Inflammatory macrophage (primary cell): ENCODE measurements around the gene FAM50A.
"Not testable (repeated sequence)": the region's sequence is repeated elsewhere in the genome, so short reads cannot be mapped to it uniquely, and the experiment has no call there.

Experiments
- DNase-seq, 2 donors: peaks; one replicate each; pipeline ENCODE4 v3.0.0-alpha.2; 2020 to 2022

The FAM50A gene

GRCh38 chrX:154486052-154486395, 42.1 kb downstream of the FAM50A start:
- DNase-seq = peak in 1 of 2 donors; percentile 17

DNA sequence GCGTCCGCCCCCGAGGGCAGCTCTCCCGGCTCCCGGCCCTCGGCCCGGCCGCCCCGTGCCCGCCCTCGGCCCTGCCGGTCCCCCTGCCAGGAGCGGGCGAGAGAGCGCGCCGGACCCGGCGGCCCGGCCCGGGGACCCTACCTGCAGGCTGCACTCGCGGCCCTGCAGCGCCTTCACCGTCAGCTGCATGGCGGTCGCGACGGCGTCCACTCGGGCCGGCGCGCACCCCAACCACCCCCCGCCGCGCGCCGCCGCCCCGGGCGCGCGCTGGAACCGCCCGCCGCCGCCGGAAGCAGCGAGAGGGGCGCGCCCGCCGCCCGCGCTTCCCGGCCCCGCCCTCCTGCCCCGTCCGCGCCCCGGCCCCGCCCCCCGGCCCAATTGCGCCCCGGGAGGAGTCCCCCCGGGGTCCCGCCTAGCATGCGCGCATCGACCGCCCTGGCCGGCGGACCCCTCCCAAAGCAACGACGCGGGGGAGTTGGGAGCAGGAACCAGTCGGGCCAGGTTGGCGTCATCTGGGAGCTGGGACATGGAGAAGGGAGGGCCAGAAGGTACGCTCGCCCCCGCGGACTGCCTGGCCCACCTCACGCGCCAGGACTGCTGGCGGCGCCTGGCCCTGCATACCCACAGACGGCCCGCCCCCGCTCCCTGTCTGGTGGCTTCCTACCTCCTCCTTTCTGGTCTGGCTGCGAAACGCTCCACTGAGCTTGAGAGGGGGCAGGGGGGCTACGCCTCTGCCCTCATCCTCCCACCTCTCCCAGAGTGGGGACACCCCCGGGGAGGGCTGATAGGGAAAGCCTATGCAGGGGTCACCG, 42.7 kb downstream of the FAM50A start, which contains the start of gene UBL4A:
Gene UBL4A (minus strand): TSS at position 220 of the 812 bp plus-strand sequence. CDS start 31 bp downstream, at position 189.
- DNase-seq = peak; percentile 16 to 64

- DNase-seq = no peak
Measured at GRCh38 chrX:154487518-154488290, 43.8 kb downstream of the FAM50A start.

DNA sequence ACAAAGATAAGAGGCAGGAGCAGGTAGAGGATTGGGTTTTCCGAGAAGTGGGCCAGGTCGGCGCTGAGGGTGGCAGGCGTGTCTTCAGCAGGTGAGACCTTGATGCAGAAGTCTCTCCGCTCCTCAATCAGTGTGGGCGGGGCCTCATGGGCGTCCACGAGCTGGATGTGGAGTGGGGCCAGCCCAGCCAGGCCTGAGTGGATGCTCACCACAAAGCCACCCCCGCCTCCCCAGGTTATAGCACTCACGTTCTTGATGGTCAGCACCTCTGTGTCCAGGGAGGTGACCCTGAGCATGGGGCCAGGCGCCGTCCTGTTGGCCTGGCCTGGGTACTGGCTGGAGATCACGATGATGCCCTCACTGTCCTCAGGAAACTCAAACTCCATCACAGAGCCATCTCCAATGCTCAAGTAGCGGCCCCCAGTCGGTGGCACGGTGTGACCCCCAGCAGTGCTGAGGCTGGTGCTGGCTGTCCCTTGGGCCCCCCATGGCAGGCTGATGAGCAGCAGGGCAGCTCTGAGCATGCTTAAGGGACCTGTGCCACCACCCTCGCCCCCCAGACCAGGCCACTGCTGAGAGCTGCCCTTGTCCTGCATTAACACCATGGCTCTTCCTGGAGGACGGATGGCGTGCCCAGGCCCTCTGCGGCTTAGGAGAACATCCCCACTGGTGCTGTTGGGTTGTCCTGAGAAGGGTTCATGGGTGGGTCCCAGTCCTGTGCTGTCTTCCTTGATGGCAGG, 44.6 kb downstream of the FAM50A start:
- no peak for DNase-seq

- no peak for DNase-seq
Measured at GRCh38 chrX:154489182-154489581, 45.2 kb downstream of the FAM50A start.

GRCh38 chrX:154490021-154490413, 46.1 kb downstream of the FAM50A start:
- no peak for DNase-seq

DNA sequence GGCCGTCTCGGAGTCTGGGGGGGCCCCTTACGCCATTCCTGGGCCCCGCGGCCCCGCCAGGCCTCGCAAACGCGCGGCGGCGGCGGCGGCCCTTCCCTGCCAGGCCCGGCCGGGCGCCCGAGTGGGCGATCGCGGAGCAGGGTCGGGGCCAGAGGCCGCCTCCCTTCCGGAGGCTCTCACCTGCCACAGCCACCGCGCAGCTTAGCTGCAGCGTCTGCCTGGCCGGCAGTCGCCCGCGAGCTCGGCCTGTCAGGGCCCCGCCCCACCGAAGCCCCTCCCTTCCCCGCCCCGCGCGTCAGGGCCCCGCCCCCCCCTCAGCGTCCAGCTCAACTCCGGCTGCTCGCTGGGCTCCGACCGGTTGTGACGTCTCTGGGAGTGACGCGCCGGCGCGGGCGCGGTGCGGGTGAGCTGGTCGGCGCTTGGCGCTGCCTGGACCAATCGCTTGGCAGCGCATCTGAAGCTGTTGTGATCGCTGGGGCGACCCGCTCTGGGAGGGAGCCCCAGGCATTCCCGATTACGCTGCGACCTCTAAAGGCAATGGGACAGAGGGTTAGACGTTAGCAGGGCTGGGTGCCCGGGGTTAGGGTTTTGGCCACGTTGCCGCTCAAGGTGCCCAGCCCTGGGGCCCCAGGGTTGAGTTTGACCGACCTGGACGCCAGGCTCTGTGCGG, 46.6 kb downstream of the FAM50A start, which contains the start of gene SLC10A3:
Gene SLC10A3 (minus strand): TSS at position 216 of the 670 bp plus-strand sequence. CDS start 1,689 bp downstream, outside the sequence.
- peak; percentile 91 to 94 for DNase-seq

DNA sequence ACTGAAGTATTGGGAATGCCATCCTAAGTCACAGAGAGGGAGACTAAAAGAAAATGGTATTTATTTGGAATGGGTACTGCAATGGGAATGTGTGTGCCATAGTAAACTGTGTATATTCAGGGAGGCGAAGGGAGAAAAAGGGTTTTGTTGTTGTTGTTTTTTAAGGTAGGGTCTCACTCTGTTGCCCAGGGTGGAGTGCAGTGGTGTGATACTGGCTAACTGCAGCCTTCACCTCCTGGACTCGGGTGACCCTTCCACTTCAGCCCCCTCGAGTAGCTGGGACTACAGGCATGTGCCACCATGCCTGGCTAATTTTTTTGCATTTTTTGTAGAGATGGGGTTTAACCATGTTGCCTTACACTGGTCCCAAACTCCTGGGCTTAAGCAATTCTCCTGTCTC, 50.8 kb downstream of the FAM50A start:
- DNase-seq = no peak

GRCh38 chrX:154495472-154495922, 51.6 kb downstream of the FAM50A start:
- DNase-seq = no peak

DNA sequence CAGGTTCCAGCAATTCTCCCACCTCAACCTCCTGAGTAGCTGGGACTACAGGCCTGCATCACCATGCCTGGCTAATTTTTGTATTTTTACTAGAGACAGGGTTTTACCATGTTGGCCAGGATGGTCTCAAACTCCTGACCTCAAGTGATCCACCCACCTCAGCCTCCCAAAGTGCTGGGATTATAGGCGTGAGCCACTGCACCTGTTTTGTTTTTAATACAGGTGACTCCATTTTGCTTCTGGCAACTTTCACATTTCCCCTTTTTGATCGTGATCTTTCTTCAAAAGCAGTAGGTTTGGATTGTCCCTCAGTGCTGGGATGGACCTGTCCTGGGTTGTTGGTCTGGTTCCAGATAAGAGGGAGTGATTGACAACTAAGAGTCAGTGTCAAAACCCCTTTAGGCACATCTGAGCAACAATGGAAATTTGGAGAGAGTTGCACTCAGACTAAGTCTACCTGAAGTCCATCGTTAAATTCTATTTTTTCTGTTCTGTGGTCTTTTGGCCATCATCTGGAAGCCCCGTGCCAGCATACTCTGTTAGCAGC, 52.7 kb downstream of the FAM50A start:
- not testable (repeated sequence) for DNase-seq
